ENCODE results near the gene SLC30A10.
"Not testable (repeated sequence)": the region's sequence is repeated elsewhere in the genome, so short reads cannot be mapped to it uniquely, and the experiment has no call there.

The SLC30A10 gene

GRCh38 chr1:219927298-219927955 lies 930 bp downstream of the SLC30A10 start:
- no peak for DNase-seq

GRCh38 chr1:219926363-219926998 lies 1.9 kb downstream of the SLC30A10 start:
- DNase-seq: no peak

- DNase-seq: no peak
These were observed 4.0 kb downstream of the SLC30A10 start for GRCh38 chr1:219924342-219924741.

- peak; percentile 12 for DNase-seq
These were observed 10.4 kb downstream of the SLC30A10 start for GRCh38 chr1:219917851-219918466.

- no peak for DNase-seq
These were observed 11.1 kb downstream of the SLC30A10 start for GRCh38 chr1:219917281-219917680.

GRCh38 chr1:219916257-219916656 lies 12.1 kb downstream of the SLC30A10 start:
- DNase-seq: no peak

GRCh38 chr1:219913005-219913770 lies 15.2 kb downstream of the SLC30A10 start:
- DNase-seq: no peak

GRCh38 chr1:219910716-219911115 lies 17.6 kb downstream of the SLC30A10 start:
- DNase-seq: no peak

GRCh38 chr1:219909476-219909875 lies 18.9 kb downstream of the SLC30A10 start:
- no peak for DNase-seq

GRCh38 chr1:219908170-219908569 lies 20.2 kb downstream of the SLC30A10 start:
- DNase-seq: no peak

- no peak for DNase-seq
These were observed 20.6 kb downstream of the SLC30A10 start for GRCh38 chr1:219907772-219908070.

- DNase-seq: no peak
These were observed 21.2 kb downstream of the SLC30A10 start for GRCh38 chr1:219906924-219907771.

- not testable (repeated sequence) for DNase-seq
These were observed 21.8 kb downstream of the SLC30A10 start for GRCh38 chr1:219906565-219906923.

GRCh38 chr1:219905524-219905923 lies 22.8 kb downstream of the SLC30A10 start:
- no peak for DNase-seq

- DNase-seq: no peak
These were observed 23.4 kb downstream of the SLC30A10 start for GRCh38 chr1:219904934-219905333.

GRCh38 chr1:219903353-219903871 lies 24.9 kb downstream of the SLC30A10 start:
- no peak for DNase-seq

GRCh38 chr1:219902951-219903350 lies 25.4 kb downstream of the SLC30A10 start:
- DNase-seq: no peak

GRCh38 chr1:219900882-219901281 lies 27.5 kb downstream of the SLC30A10 start:
- DNase-seq: no peak

- DNase-seq: no peak
These were observed 28.2 kb downstream of the SLC30A10 start for GRCh38 chr1:219900201-219900600.

GRCh38 chr1:219898375-219898774 lies 30.0 kb downstream of the SLC30A10 start:
- DNase-seq: no peak

GRCh38 chr1:219897914-219898313 lies 30.4 kb downstream of the SLC30A10 start:
- no peak for DNase-seq

GRCh38 chr1:219892271-219892670 lies 36.1 kb downstream of the SLC30A10 start:
- DNase-seq: not testable (repeated sequence)

GRCh38 chr1:219891846-219892245 lies 36.5 kb downstream of the SLC30A10 start:
- DNase-seq: not testable (repeated sequence)
